GM23248 (cell line): ENCODE results near the gene ZNF212.
"Not testable (repeated sequence)": the region's sequence is repeated elsewhere in the genome, so short reads cannot be mapped to it uniquely, and the experiment has no call there.

Source experiments
- EZH2 ChIP-seq: fragments of 200-600 bp; sonication (generic); IDR thresholded peaks from 2 replicates; pipeline ENCODE4 v1.6.1; 2018; ENCODE audit warnings: antibody characterized with exemption, mild to moderate bottlenecking; ENCODE audit not compliant: insufficient read depth, poor library complexity, severe bottlenecking
- EZH2phosphoT487 ChIP-seq: fragments of 200-600 bp; sonication (generic); IDR thresholded peaks from 2 replicates; pipeline ENCODE4 v1.6.1; 2018; ENCODE audit warnings: antibody characterized with exemption, moderate library complexity, mild to moderate bottlenecking, low read depth; ENCODE audit not compliant: insufficient read depth

DNA sequence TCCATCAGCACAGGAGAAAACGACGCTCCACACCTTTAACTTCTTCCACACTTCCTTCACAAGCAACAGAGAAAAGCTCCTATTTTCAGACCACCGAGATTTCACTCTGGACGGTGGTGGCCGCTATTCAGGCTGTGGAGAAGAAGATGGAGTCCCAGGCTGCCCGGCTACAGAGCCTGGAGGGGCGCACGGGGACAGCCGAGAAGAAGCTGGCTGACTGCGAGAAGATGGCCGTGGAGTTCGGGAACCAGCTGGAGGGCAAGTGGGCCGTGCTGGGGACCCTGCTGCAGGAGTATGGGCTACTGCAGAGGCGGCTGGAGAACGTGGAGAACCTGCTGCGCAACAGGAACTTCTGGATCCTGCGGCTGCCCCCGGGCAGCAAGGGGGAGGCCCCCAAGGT, 10.7 kb downstream of the ZNF212 start:
- TF ChIP-seq EZH2, EZH2phosphoT487: not testable (repeated sequence)
